GM12892 (cell line): ENCODE results near the gene SCAMP4.

Source experiments
- POLR2A ChIP-seq: IDR thresholded peaks from 2 replicates; pipeline ENCODE4 v1.6.1; 2011; ENCODE audit warnings: low read depth, low read length, control low read depth
- POLR2AphosphoS5 ChIP-seq: IDR thresholded peaks from 2 replicates; pipeline ENCODE4 v1.6.1; 2011; ENCODE audit warnings: low read depth, low read length, control low read depth

DNA sequence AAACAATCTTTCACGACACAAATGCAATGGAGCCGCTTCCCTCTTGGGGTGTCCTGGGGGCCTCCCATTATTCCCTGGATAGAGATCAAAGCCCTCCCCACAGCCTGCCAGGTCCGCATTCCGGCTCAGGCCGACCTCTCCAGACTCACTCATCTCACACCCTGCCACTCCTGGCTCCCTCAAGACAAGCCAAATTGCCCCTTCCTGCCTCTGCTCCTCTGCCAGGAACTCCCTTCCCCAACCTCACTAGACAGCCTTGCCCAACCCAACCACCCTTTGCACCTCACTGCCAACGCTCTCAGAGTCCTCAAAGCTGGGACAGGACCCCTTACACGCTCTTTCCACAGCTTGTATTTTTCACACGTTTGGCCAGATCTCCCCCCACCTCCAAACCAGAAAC lies 21.4 kb upstream of the SCAMP4 start:
- TF ChIP-seq POLR2AphosphoS5 (no peak), POLR2A (no peak)
